ENCODE results near the gene CD248.

GRCh38 chr11:66272596-66272995 is 44.2 kb downstream of the CD248 start:
- TF ChIP-seq CTCF (IDR thresholded peaks at IDR 0.05; ENCODE audit: borderline replicate concordance, extremely low read depth, low read length, poor library complexity, severe bottlenecking): no peak
- TF ChIP-seq EZH2 (IDR thresholded peaks at IDR 0.05; ENCODE audit: borderline replicate concordance, low read depth, low read length, severe bottlenecking): no peak

Measured in DND-41 (cell line).